Mucosa of gallbladder (tissue), 1 donor: Measurements from ENCODE around the gene NDUFS2. TPM values are rescaled to one million over a fixed set of nuclear protein-coding genes. Genes with fewer than 3 reads are reported as not detected.

Source experiments
- DNase-seq: peaks from one replicate; pipeline ENCODE4 v3.0.0-alpha.2; 2020; ENCODE audit warnings: low spot score
- total RNA-seq: library from RNA; stranded (reverse); gene quantifications from one replicate; pipeline ENCODE4 v1.2.1, GENCODE V29; 2021
- donor health status: DM: no; HTN: no; CAD: no.

NDUFS2 gene
- total RNA-seq, 1 donor from 2014 or later = 82.5 TPM

DNA sequence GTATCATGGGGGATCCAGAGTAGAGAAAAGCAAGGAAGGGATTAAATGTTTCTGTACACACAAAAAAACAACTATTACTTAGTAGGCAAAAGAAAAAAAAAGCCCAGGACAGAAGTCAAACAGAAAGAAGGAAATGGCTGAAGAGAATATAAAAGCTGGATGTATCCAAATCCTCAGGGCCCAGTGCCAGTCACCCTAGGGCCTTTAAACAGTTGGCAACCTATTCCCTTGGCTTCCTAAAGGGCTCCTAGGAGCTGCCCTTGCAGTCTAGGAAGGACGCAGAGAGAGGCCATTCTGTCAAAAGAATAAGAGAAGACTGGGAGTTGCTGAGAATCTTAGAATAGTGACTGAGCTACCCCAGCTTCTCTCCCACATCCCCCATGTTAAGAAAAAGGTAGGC lies 29.8 kb upstream of the NDUFS2 start:
- no peak for DNase-seq

DNA sequence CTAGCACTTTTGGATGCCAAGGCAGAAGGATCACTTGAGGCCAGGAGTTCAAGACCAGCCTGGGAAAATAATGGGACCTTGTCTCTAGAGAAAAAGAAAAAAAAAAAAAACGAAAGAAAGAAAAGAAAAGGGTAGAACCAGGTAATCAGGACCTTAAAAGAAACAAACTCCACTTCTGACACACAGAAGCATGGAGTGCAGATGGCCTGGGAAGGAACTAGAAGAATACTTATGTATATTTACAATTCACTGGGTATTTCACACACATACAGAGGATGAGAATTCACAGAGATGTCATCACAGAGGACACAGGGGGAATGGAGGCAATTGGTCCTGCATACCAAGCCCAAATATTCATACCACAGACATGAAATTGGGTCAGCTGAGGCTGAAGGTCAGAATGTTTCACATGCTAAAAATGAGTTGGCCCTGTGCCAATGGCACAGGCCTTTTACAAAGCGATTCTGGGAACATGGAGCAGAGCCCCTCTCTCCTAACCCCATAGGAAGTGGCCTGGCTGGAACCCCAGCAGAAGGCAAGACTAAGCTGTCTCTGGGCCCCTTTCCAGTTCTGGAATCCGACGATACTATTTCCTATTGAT lies 29.3 kb upstream of the NDUFS2 start:
- peak; percentile 27 for DNase-seq

DNA sequence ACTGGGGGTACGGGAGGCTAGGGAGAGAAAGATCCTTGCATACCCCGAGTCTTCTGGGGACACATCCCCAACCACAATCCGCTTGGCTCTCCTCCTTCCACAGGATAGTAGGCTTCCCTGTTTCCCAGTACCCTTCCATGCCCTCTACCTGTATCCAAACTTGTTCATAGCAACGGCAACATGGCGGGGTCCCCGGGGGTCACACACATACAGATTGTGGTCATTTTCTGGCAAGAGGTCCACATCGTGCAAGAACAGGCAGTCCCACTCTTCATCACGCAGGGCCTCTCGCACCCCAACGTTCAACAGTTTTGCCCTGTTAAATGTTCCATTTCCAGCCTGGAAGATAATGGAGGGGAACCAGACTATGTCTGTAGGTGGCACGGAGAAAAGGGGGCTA lies 28.5 kb upstream of the NDUFS2 start:
- no peak for DNase-seq

DNA sequence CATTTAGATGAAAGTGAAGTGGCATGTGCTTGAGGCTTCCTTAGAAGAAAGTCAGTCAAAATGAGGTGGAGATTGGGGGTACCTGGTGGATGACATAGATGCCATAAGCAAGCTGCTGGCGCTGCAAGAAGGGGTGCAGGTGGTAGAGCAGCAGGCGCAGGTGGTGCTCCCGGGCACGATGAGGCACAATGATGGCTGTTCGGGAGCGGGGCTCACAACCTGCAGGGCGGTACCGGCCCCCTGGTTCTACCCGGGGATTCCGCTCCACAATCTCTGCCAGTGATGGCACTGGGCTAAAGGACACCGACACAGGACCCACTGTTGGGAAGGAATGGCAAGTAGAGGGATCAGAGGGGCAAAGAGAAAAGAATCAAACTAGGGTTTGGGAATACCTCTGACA lies 27.3 kb upstream of the NDUFS2 start:
- DNase-seq = no peak

DNA sequence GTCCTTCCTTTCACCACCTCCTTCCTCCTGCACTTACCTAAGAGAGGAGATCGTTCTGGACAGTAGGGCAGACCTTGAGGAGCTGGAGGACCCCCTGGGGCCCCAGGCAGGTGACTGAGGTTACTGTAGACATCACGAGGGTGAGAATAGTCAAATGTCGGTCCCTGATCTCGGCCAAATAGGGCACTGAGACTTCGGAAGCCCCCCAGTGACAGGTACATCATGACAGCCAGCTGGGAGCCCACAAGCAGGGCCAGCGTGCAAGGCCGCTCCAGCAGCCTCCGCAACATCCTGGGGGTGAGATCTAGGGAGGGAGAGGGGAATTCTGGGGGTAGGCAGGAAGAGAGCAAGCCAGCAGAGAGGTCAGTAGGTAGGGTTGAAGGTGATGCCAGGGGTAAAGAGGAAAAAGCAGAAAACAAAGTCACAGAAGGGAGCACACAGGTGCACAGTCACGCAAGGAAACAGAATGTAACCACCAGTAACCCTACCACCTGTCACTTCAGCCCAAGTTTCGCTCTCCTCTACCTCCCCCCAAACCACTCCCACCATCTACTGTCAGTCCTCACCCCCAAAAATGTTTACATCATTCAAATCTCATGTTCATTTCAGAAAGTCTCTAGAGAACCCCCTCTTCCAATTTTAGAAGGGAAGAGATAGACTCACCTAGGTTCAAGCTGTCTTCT lies 26.3 kb upstream of the NDUFS2 start:
- DNase-seq = no peak

DNA sequence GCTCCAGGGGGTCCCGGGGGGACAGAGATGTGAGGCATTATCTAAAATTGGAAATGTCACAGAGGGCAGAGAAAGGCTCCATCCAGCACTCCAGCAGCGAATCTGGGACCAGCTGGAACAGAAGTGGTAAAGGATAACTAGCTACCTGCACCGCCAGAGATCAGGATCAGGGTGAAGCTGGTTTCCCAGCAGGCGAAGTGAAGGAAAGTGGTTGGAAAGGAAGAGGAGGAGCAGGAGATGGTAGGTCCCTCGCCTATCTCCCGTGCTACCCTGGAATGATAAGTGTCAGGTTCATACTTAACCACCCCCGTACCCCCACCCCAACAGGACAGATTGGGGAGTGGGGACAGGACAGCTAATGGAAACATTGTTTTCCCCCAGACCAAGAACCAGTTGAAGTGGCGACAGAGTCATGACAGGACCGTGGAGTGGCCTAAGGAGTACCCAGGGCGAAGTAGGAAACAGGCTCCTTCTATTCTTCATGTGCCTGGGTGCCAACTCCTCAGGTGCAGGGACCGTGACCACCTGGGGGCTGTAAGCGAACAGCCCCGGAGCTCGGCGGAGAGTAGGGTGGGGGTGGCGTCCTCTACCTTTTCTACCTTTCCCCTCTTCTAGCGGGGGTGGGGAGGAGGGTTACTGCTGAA lies 25.6 kb upstream of the NDUFS2 start:
- no peak for DNase-seq

DNA sequence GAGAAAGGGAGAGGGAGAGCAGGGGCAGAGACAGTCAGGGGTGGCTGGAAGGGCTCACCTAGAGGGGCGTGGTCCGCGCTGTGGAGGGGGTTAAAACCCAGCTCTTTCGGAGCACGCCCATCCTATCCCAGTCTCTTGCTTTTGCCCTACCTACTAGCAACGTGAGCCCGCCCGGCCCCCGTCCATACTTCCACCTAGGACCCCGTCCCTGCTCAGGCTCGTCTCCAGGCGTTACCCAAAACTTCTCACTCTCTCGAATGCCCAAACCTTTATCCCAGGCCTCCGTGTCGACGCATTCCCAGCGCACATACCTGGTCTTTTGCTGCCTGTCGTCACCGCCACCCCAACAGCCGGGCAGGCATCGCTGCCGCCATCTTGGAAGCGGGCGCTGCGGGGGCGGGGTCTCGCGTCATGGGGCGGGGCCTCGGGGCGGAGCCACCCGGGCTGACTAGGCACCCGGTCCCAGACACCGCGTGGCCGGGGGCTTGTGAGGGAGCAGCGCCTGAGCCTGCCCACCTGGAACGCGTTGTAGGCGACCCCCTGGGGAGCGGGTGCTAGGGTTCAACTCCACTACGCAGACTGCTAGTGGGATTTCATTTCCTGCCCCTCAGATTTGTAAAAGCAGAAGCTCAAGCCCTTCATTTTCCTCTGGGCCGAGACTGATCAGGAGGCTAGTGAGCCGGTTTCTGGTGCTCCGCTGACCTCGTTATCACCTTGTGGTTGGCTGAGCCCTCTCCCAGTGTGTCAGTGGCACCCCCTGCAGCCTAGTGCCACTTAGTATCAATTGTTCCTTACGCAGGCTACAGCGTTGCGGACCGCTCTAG lies 24.8 kb upstream of the NDUFS2 start, which contains the start of gene B4GALT3:
Gene B4GALT3 (minus strand): TSS at position 396 of the 824 bp plus-strand sequence. CDS start 1,447 bp downstream, outside the sequence.
- peak; percentile 89 for DNase-seq

DNA sequence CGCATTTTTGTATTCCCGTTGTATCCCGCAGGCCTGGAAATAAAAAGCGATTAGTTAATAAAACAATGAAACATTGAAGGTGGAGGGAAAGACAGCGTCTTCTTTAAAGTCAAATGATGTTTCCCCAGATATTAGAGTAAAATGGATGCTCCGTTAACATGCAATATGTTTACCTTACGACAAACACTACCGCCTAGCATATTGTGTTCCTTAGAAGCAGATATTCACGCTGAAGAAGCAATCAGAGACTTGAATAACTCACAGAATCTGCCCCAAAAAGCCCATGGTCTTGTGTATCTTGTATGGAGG lies 24.3 kb upstream of the NDUFS2 start:
- no peak for DNase-seq

DNA sequence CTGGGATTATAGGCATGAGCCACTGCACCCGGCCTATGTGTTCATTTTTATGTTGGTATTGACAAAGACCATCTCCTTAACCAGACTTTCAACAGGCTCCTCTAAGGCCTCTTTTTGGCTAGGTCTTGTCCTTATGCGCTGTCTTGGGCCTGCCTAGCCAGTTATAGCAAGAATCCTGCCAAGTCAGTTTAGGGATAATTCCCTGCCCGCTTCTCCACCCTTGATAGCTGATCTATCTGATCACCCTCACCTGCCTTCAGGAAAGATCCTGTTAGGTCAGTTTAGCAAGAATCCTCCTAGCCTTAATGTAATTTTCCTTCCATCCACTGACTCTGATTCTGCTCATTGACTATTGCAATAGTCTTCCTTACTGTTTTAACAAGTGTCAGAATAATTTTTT lies 22.5 kb upstream of the NDUFS2 start:
- no peak for DNase-seq

DNA sequence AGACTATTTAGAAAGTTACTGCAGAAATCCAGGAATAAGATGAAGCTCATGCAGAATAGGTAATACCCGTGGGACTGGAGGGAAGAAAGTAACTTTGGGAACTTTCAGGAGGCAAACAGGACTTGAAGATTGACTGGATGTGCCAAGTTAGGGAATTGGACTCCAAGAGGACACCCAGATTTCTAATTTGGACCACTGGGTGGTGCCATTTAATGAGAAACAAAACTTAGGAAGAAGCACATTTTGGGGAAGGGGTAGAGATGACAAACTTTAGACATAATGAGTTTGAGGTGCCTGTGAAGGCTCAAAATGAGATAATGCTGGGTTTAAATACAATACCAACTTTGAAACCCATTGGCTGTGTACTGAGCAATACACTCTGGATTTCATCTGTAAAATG lies 21.5 kb upstream of the NDUFS2 start:
- no peak for DNase-seq

DNA sequence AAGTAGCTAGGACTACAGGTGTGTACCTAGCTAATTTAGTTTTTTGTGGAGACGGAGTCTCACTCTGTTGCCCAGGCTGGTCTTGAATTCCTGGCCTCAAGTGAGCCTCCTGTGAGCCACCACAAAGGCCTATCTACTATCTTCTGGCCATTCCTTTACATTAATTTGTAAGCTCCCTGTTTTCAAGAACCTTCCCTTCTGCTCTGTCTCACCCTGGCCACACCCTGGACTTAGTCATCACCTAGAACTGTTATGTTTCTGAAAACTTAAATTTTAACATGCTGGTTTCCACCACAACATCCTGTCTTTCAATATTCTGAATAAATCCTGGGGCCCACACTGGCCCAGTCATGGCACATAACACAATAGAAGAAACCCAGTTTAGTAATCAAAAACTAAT lies 20.0 kb upstream of the NDUFS2 start:
- DNase-seq = no peak

DNA sequence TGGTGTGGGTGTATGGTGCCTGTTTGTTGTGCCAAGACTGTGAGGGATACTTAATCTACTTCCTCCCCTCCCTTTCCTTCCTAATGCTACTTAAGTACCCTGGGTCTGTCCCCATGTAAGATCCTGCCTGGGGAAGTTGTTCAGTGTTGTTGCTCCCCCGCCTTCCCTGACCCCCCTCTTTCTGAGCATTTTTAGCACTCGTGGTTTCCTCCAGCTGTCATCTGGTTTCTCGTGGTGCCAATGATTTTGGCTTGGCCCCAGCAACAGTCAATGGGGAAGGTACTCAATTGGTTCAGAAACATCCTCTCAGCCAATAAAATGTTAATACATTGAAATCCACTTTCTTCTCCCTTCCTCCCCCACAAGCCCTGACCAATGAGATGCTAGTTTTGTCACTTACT lies 16.9 kb upstream of the NDUFS2 start:
- DNase-seq = peak; percentile 78

DNA sequence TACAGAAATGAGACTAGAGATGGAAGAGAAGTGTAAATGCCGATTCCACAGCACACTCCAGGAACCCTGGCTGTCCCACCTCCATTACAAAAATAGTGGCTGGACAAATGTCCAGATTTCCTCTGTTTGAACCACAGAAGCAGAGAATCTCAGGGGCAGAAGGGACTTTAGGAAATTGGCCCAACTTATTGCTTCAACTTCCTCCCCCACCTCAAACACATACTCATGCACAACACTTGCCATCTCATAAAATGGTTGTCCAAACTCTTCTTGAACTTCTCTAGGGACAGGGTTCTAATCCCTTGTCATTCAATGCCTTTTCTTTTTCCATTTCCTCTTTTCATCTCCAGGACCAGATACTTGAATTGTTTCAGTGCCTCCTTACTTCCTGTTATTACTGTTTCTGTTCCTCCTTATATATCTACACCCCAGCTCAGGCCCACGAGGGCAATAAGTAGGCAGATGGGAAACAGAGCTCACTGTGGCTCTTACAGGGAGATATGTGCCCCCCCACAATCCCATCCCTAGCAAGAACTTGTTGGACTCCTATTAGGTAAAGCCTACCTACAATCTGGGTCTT lies 16.3 kb upstream of the NDUFS2 start:
- DNase-seq = no peak

DNA sequence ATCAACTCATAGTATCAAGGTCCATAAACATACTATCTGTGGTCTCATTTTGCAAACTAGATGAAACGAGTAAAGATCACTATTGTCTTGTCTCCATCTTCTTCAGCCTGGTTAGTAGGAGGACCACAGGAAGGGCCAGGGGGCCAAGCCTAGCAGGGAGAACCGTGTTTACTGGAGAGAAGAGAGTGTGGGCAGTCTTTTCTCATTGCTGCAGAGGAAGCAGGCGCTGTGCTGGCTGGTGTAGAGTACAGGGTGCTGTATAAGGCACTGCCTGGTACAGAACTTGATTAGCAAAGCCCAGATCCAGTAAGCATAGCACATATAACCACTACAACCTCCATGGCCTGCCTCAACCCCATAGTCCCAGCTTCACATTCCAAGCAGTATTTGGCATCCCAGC lies 14.9 kb upstream of the NDUFS2 start:
- no peak for DNase-seq

DNA sequence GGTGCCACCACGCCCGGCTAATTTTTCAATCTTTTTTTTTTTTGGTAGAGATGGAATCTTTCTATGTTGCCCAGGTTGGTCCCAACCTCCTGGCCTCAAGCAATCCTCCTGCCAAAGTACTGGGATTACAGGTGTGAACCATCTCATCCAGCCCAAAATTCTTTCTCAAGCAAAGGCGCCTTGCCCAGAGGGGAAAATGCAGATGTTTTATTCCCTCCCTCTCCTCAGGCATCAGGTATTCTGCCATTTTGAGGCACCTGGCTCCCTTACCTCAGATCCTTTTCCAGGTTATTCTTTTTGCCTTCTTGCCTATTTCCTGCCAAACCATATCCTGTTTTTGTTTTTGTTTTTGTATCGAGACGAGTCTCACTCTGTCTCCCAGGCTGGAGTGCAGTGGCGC lies 13.8 kb upstream of the NDUFS2 start:
- DNase-seq = no peak

DNA sequence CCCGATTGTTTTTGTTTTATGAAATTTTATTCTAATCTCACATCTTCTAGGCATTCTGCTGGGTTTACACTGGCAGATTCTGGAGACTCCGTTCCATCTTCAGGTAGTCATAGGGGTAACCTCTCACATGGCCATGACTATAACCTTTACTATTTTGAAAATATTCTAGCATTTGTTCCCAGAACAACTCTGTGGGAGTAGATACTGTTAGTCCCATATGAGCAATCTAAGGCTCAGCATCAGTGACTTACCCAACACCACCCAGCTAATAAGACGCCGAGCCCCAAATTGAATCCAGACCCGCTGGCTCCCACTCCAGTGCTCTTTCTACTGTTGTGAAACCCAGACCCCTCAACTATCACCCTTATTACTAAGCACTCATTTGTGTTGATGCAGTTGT lies 13.1 kb upstream of the NDUFS2 start:
- no peak for DNase-seq

DNA sequence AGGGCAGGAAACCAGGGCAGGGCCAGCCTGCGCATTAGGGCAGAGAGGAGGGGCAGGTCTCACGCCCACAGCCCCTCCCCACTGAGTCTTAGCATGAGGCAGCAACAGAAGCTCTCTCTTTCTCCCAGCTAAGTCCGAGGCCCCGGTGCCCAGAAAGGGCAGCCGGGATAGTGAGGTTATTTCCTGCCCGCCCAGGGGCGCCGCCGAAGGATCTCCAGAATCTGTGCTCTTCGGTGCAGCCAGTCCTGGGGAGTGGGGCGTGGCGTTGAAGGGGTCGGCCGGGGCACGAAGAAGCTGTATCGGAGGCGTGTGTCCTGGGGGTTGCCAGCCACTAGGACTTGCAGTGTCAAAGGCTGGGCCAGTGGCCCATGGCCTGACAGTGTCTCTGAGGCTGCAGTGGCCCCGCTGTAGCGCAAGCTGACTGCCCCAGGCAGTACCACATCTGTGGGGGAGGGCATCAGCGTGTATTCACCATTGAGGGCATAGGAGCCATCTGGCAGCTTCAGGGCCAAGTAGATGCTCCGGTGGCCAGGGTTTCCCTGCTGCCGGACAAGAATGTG lies 11.1 kb upstream of the NDUFS2 start:
- no peak for DNase-seq

DNA sequence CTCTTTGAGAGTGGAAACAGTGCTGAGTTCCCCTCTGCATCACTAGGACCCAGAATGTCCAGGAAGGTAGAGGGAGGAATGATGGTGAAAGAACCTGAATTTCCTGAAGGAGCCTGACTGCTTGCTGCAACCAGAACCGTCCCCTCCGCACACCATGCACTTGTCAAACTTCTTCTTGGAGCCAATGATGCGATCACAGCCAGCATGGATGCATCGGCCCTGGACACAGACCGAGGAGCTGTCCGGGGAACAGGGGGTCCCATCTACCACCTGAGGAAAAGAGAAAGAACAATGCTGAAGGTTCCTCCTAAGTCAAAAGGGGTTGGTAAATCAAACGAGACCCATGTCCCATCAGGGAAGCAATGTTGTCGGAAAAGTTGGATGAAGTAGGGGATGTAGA lies 10.2 kb upstream of the NDUFS2 start:
- no peak for DNase-seq

DNA sequence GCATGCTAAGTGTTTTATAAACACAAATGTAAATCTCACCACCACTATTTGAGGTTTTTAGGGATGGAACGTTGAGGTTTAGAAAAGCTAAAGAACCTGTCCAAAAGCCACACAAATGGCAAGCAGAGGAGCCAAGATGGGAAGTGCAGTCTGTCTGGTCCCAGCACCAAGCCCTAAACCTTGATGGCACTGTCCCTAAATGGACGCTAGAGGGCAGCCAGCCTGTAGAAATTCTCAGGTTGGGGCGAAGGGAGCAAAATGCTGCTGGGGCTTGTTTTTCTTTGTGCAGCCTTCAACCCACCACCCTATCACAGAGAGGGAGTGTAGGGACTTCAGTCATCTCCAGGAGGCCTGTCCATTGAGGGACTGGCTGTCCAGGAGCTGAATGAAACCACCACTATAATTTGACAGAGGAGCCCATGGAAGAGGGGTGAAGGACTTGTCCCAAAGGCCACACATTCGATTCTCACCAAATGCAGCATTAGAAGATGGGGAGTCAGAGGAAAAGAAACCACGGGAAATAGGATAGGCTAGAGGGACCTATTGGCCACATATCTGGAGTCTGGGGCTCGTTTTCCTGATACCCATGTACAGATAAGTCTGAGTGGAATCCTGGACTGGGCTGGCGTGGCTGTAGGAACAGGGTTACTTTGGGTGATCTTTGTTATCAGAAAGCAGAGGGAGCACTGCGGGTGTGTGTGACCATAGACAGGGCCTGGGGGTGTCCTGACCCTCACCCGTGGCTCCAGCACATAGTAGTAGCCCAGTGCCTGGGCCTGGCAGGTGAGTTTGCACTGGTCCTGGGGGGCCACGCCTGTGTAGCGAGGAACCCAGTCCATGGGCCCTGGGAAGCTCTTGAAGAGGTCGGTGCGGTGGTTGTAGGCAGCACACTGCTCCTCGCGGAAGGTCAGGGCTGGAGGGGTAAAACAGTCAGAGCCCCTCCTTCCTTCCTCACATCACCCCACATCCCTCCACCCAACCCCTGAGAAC lies 9.4 kb upstream of the NDUFS2 start:
- peak; percentile 69 for DNase-seq

DNA sequence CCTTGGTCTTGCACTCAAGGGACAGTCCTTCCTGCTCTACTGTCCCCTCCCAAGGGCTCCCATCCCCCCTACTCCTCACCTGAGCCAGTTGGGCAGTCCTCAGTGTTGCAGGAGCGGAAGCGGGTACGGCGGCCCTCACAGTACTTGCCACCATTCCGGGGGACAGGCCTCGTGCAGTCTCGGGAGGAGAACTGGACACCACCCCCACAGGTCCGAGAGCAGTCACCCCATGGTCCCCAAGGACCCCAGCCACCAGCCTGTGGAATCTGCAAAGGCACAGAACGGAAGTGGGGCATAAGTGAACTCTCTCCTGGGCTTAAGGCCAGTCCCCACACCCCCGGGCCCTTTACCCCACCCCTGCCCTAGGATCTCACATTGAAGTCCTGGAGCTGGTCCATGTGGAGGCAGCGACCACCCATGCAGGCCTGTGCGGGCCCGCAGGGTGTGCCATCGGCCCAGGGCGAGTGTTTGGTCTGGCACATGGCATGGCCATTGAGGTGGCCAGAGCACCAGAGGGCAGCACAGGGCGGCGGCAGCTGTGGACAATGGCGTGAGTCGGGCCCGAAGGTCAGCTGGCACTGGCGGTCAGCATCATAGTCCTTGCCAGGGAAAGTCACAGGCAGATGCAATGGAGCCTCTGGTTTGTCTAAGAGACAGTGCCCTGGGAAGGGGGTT lies 8.5 kb upstream of the NDUFS2 start:
- no peak for DNase-seq
